Gastroesophageal sphincter (tissue), 4 donors: Measurements from ENCODE around the gene CTNNA1. TPM values are rescaled to one million over a fixed set of nuclear protein-coding genes. Genes with fewer than 3 reads are reported as not detected.
"Not testable (repeated sequence)": the region's sequence is repeated elsewhere in the genome, so short reads cannot be mapped to it uniquely, and the experiment has no call there.

Experiments used
- ATAC-seq: fragments of 150-250 bp; one replicate; pipeline ENCODE4 v1.9.1; 2016; ENCODE audit warnings: mild to moderate bottlenecking, moderate library complexity
- H3K27ac ChIP-seq, 4 donors: fragments of 200-600 bp; sonication (generic) in 3 of 4; 1 replicate in 3 of 4; 2 replicates in 1 of 4; pipeline ENCODE4 v1.5.1; 2016 to 2019
- H3K27me3 ChIP-seq: fragments of 200-600 bp; sonication (generic); one replicate; pipeline ENCODE4 v1.5.1; 2019
- H3K36me3 ChIP-seq, 2 donors: fragments of 200-600 bp; sonication (generic); one replicate each; pipeline ENCODE4 v1.5.1; 2019; ENCODE audit warnings: control low read depth in 1 of 2
- H3K4me1 ChIP-seq, 3 donors: fragments of 200-600 bp; sonication (generic); 1 replicate in 2 of 3; 2 replicates in 1 of 3; pipeline ENCODE4 v1.5.1; 2016 to 2019; ENCODE audit warnings: control low read depth in 2 of 3
- H3K4me3 ChIP-seq, 2 donors: fragments of 200-600 bp; sonication (generic); one replicate each; pipeline ENCODE4 v1.5.1; 2019; ENCODE audit warnings: mild to moderate bottlenecking in 1 of 2, moderate library complexity in 1 of 2
- H3K9me3 ChIP-seq, 3 donors: fragments of 200-600 bp; sonication (generic); one replicate each; pipeline ENCODE4 v1.5.1; 2017 to 2019; ENCODE audit warnings: control low read depth in 2 of 3
- EP300 ChIP-seq: sonication (generic); formaldehyde crosslinking; IDR thresholded peaks from one replicate; pipeline ENCODE4 v1.6.1; 2017; ENCODE audit warnings: antibody characterized with exemption, mild to moderate bottlenecking
- POLR2A ChIP-seq, 2 donors: fragments of 450-650 bp; IDR thresholded peaks; one replicate each; pipeline ENCODE4 v1.6.1; 2017; ENCODE audit warnings: antibody characterized with exemption in 2 of 2, mild to moderate bottlenecking in 2 of 2, moderate library complexity in 1 of 2
- POLR2AphosphoS5 ChIP-seq: sonication (generic); formaldehyde crosslinking; IDR thresholded peaks from one replicate; pipeline ENCODE4 v1.6.1; 2017; ENCODE audit warnings: antibody characterized with exemption
- WGBS, 2 donors: methylation state at CpG; one replicate each; pipeline ENCODE4 v1.1.5; 2018; ENCODE audit warnings: low coverage in 1 of 2; 5-methylcytosine and 5-hydroxymethylcytosine counted together
- total RNA-seq, 4 donors: library from RNA; depleted of rRNA; stranded (reverse); fragments of >200 nt; gene quantifications; one replicate each; pipeline ENCODE4 v1.1.0, GENCODE V29; 2016
- TF ChIP-seq, protein P1 (sequence below), 4 experiments: fragments of 200-600 bp in 2 of 4; fragments of 450-650 bp in 2 of 4; sonication (generic) in 1 of 4; IDR thresholded peaks; one replicate each; pipeline ENCODE4 v1.5.1; 2017 to 2019; ENCODE audit warnings: antibody characterized with exemption in 4 of 4, mild to moderate bottlenecking in 2 of 4, moderate library complexity in 2 of 4

CTNNA1 gene
- total RNA-seq, 4 donors from 2014 or later: 289 to 425 (median 365) TPM

DNA sequence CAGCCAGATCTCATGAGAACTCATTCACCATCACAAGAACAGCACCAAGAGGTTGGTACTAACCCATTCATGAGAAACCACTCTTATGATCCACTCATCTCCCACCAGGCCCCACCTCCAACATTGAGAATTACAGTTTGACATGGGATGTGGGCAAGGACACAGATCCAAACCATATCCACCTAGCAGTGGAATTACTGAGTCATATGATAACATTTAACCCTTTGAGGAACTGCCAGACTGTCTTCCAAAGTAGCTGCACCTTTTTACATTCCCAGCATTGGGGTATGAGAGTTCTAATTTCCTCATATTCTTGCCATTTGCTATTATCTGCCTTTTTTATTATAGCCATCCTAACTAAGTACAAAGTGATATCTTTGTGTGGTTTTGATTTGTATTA, 51.9 kb downstream of the CTNNA1 start:
- H3K4me3 ChIP-seq: no peak overlapping the region
- no peak for ATAC-seq
- TF ChIP-seq POLR2AphosphoS5 (no peak), EP300 (no peak), POLR2A (IDR thresholded peaks at IDR 0.05) (no peak)
- TF ChIP-seq, protein P1, sequence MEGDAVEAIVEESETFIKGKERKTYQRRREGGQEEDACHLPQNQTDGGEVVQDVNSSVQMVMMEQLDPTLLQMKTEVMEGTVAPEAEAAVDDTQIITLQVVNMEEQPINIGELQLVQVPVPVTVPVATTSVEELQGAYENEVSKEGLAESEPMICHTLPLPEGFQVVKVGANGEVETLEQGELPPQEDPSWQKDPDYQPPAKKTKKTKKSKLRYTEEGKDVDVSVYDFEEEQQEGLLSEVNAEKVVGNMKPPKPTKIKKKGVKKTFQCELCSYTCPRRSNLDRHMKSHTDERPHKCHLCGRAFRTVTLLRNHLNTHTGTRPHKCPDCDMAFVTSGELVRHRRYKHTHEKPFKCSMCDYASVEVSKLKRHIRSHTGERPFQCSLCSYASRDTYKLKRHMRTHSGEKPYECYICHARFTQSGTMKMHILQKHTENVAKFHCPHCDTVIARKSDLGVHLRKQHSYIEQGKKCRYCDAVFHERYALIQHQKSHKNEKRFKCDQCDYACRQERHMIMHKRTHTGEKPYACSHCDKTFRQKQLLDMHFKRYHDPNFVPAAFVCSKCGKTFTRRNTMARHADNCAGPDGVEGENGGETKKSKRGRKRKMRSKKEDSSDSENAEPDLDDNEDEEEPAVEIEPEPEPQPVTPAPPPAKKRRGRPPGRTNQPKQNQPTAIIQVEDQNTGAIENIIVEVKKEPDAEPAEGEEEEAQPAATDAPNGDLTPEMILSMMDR (IDR thresholded peaks at IDR 0.05): no peak

DNA sequence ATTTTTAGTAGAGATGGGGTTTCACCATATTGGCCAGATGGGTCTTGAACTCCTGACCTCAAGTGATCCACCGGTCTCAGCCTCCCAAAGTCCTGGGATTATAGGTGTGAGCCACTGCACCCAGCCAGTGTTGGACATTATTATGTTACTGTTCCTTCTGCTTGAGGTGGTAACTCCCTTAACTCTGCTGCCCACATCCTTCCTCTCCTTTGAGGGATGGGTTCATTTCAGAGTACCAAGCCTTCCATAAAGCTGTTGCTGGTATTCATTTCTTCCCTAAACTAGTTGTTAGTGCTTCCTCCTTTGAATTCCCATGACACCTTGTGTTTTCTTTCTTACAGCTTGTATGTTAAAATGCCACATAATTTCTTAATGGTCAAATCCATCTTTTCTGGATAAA, 54.0 kb downstream of the CTNNA1 start:
- no peaks in the 10 kb centered on the region for H3K27me3 ChIP-seq
- WGBS, 2 donors: 100% methylated on average over 1 of the region's 1 CpG
- ATAC-seq: no peak
- peaks cover 0 to 29% (median 0%) of the 10 kb centered on the region in 3 donors for H3K4me1 ChIP-seq
- peaks cover 0 to 21% of the 10 kb centered on the region in 2 donors for H3K36me3 ChIP-seq
- no peak overlapping the region for H3K27ac ChIP-seq
- H3K9me3 ChIP-seq: no peaks in the 10 kb centered on the region
- TF ChIP-seq EP300 (no peak), POLR2AphosphoS5 (no peak), POLR2A (IDR thresholded peaks at IDR 0.05) (no peak)
- TF ChIP-seq, protein P1 (IDR thresholded peaks at IDR 0.05): no peak
- no peak overlapping the region for H3K4me3 ChIP-seq

More for the DNA sequence above, 51.9 kb downstream of the CTNNA1 start:
- H3K4me1 ChIP-seq: peaks cover 0 to 28% (median 0%) of the 10 kb centered on the region in 3 donors
- peaks cover 0 to 5% of the 10 kb centered on the region in 2 donors for H3K36me3 ChIP-seq
- H3K27ac ChIP-seq: no peak overlapping the region
- peaks cover 0 to 5% (median 0%) of the 10 kb centered on the region in 3 donors for H3K9me3 ChIP-seq
- H3K27me3 ChIP-seq: no peaks in the 10 kb centered on the region

DNA sequence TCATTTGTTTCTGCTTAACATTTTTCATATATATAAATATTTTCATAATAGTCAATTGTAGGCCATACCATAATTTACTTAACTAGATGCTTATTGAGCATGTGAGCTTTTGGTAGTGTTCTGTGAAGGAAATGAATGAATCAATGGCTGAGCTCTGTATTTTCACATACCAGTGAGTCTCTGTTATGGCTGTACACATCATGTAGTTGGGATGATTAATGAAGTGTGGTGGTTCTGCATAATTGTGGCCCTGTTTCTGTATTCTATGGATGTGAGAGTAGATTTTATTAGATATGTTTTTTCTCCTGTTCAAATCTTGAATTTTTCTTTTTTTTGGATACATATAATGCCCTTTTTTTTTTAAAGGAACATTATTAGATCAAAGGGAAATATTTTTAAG, 56.2 kb downstream of the CTNNA1 start:
- no peak for ATAC-seq
- TF ChIP-seq, protein P1 (IDR thresholded peaks at IDR 0.05): no peak
- TF ChIP-seq POLR2A (IDR thresholded peaks at IDR 0.05): no peak
- TF ChIP-seq EP300: no peak
- no peak for TF ChIP-seq POLR2AphosphoS5
- Histone ChIP-seq H3K4me1 (peaks cover 0 to 14% (median 0%) of the 10 kb centered on the region in 3 donors), H3K36me3 (peaks cover 2 to 43% of the 10 kb centered on the region in 2 donors), H3K9me3 (no peaks in the 10 kb centered on the region), H3K4me3 (no peak overlapping the region), H3K27me3 (no peaks in the 10 kb centered on the region), H3K27ac (no peak overlapping the region)

DNA sequence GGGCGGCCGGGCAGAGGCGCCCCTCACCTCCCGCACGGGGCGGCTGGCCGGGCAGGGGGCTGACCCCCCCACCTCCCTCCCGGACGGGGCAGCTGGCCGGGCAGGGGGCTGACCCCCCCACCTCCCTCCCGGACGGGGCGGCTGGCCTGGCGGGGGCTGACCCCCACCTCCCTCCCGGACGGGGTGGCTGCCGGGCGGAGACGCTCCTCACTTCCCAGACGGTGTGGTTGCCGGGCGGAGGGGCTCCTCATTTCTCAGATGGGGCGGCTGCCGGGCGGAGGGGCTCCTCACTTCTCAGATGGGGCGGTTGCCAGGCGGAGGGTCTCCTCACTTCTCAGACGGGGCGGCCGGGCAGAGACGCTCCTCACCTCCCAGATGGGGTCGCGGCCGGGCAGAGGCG, 57.6 kb downstream of the CTNNA1 start:
- H3K4me3 ChIP-seq, H3K9me3 ChIP-seq, ATAC-seq, H3K27me3 ChIP-seq, H3K27ac ChIP-seq: not testable (repeated sequence)
- Histone ChIP-seq H3K36me3 (peaks cover 2 to 49% of the 10 kb centered on the region in 2 donors), H3K4me1 (peaks cover 0 to 13% (median 0%) of the 10 kb centered on the region in 3 donors)
- WGBS, 2 donors: no CpG with 5 or more reads among the region's 35 CpGs

DNA sequence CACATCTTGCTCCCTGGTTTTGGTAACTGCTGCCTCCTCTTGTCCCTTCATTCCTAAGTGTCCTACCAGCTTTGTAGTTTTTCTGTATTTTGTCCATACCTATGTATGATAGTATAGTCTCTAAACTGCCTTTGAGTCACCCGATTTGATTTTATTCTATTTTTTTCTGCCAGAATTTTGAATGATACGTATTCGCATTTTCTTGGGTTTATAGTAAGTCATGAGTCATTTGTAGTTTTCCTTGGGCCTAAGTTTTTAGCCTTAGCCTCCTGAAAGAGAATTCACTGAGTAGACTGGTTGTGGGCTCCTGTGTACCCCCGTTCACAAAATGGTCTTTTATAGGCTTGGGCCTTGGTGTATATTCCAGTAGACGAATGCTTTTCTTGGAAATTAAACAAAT, 62.3 kb downstream of the CTNNA1 start:
- peaks cover 2 to 72% of the 10 kb centered on the region in 2 donors for H3K36me3 ChIP-seq
- no peak overlapping the region for H3K27ac ChIP-seq
- no peaks in the 10 kb centered on the region for H3K27me3 ChIP-seq
- 74 to 86% methylated on average over 5 of the region's 5 CpGs for WGBS, 2 donors
- H3K4me1 ChIP-seq: peaks cover 0 to 26% (median 0%) of the 10 kb centered on the region in 3 donors
- ATAC-seq: no peak
- no peaks in the 10 kb centered on the region for H3K9me3 ChIP-seq
- H3K4me3 ChIP-seq: no peak overlapping the region
- TF ChIP-seq, protein P1 (IDR thresholded peaks at IDR 0.05): no peak
- TF ChIP-seq POLR2AphosphoS5 (no peak), POLR2A (IDR thresholded peaks at IDR 0.05) (no peak), EP300 (no peak)
